Neural cell (in vitro differentiated cells): ENCODE measurements around the gene ADAMTS2.

ENCODE experiments used
- EP300 ChIP-seq: fragments of 450-650 bp; conservative IDR thresholded peaks from 2 replicates; pipeline ENCODE4 v1.6.1; 2014; ENCODE audit warnings: antibody characterized with exemption, mild to moderate bottlenecking, moderate library complexity; ENCODE audit not compliant: poor library complexity, severe bottlenecking
- EZH2 ChIP-seq: fragments of 200-600, 300-800 bp; shearing (Covaris generic), sonication (generic); IDR thresholded peaks from 2 replicates; pipeline ENCODE4 v1.6.1; 2014; ENCODE audit warnings: antibody characterized with exemption, low read length, borderline replicate concordance, mild to moderate bottlenecking; ENCODE audit not compliant: insufficient read depth, poor library complexity, severe bottlenecking
- MXI1 ChIP-seq: fragments of 450-650 bp; conservative IDR thresholded peaks from 2 replicates; pipeline ENCODE4 v1.6.1; 2014; ENCODE audit warnings: antibody characterized with exemption, mild to moderate bottlenecking; ENCODE audit not compliant: poor library complexity, severe bottlenecking
- POLR2AphosphoS5 ChIP-seq: IDR thresholded peaks from 2 replicates; pipeline ENCODE4 v1.6.1; 2012
- RAD21 ChIP-seq: fragments of 450-650 bp; conservative IDR thresholded peaks from 2 replicates; pipeline ENCODE4 v1.6.1; 2014; ENCODE audit warnings: antibody characterized with exemption, mild to moderate bottlenecking, moderate library complexity
- REST ChIP-seq: IDR thresholded peaks from 2 replicates; pipeline ENCODE4 v1.6.1; 2012; ENCODE audit warnings: borderline replicate concordance
- SMC3 ChIP-seq: fragments of 450-650 bp; conservative IDR thresholded peaks from 2 replicates; pipeline ENCODE4 v1.6.1; 2014; ENCODE audit warnings: antibody characterized with exemption, mild to moderate bottlenecking, moderate library complexity; ENCODE audit not compliant: poor library complexity
- TAF1 ChIP-seq: IDR thresholded peaks from 2 replicates; pipeline ENCODE4 v1.6.1; 2012; ENCODE audit warnings: low read depth
- TF ChIP-seq, protein P1 (sequence below): fragments of 450-650 bp; IDR thresholded peaks from 2 replicates; pipeline ENCODE4 v1.5.1; 2014; ENCODE audit warnings: antibody characterized with exemption, mild to moderate bottlenecking, moderate library complexity; ENCODE audit not compliant: poor library complexity, severe bottlenecking

DNA sequence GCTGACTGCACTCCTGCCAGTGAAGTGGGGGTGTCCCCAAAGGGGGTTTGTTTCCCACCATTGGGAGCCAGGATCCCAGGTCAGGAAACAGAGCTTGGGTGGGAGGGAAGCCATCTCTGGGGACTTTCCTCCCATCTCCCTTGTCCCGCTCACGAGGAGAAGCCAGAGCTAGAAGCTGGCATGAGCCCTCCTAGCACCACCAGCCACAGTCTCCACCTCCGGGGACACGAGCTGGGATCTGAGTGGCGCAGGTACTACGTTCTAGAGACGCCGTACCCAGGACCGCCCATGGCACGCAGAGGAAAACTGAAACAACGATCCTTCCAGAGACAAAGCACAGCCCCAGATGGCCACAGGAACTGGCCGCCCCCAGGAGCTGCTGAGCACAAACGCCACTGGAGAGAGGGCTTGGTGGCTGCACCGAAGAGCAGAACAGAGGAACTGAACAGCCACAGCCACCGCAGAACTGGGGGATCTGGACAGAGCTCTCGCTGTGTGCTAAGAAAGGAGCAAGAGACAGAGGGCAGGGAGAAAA lies 29.8 kb downstream of the ADAMTS2 start:
- no peak for TF ChIP-seq POLR2AphosphoS5
- TF ChIP-seq EZH2: no peak
- TF ChIP-seq SMC3: no peak
- TF ChIP-seq, protein P1, sequence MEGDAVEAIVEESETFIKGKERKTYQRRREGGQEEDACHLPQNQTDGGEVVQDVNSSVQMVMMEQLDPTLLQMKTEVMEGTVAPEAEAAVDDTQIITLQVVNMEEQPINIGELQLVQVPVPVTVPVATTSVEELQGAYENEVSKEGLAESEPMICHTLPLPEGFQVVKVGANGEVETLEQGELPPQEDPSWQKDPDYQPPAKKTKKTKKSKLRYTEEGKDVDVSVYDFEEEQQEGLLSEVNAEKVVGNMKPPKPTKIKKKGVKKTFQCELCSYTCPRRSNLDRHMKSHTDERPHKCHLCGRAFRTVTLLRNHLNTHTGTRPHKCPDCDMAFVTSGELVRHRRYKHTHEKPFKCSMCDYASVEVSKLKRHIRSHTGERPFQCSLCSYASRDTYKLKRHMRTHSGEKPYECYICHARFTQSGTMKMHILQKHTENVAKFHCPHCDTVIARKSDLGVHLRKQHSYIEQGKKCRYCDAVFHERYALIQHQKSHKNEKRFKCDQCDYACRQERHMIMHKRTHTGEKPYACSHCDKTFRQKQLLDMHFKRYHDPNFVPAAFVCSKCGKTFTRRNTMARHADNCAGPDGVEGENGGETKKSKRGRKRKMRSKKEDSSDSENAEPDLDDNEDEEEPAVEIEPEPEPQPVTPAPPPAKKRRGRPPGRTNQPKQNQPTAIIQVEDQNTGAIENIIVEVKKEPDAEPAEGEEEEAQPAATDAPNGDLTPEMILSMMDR: no peak
- TF ChIP-seq EP300: no peak
- no peak for TF ChIP-seq RAD21
- TF ChIP-seq MXI1: no peak
- TF ChIP-seq TAF1: no peak
- no peak for TF ChIP-seq REST
